Loucy (cell line): ENCODE data around the gene KCNH8.

Experiments used
- CTCF ChIP-seq: fragments of 200-600 bp; sonication (generic); conservative IDR thresholded peaks from 2 replicates; pipeline ENCODE4 v1.5.1; 2014; ENCODE audit warnings: mild to moderate bottlenecking, antibody characterized with exemption, low read length
- EZH2phosphoT487 ChIP-seq: fragments of 200-600 bp; IDR thresholded peaks from 2 replicates; pipeline ENCODE4 v1.6.1; 2018; ENCODE audit warnings: antibody characterized with exemption, mild to moderate bottlenecking, moderate library complexity, borderline replicate concordance

- TF ChIP-seq CTCF = no peak
- TF ChIP-seq EZH2phosphoT487 = no peak
Observed at GRCh38 chr3:19446687-19447086, 298.4 kb downstream of the KCNH8 start.
